ENCODE measurements around the gene ZNF768.

DNA sequence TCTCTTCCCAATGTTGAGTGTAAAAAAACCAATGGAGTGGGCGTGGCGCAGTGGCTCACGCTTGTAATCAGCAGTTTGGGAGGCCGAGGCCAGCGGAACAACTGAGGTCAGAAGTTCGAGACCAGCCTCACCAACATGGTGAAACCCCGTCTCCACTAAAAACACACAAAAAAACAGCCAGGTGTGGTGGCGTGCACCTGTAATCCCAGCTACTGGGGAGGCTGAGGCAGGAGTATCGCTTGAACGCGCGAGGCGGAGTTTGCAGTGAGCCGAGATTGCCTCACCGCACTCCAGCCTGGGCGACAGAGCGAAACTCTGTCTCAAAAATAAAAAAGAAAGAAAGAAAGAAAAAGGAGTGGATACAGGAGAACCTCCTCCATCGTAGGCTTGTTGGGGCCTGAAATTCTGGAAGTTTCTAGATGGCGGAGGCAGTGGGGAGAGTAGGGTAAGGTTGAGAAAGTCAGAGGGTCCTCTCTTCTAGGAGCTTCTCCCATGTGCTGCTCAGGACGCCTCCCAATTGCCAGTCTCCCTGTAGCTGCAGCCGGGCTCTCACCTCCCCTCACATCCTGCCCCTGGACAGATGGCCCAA is 32.5 kb upstream of the ZNF768 start:
- TF ChIP-seq, protein P1, sequence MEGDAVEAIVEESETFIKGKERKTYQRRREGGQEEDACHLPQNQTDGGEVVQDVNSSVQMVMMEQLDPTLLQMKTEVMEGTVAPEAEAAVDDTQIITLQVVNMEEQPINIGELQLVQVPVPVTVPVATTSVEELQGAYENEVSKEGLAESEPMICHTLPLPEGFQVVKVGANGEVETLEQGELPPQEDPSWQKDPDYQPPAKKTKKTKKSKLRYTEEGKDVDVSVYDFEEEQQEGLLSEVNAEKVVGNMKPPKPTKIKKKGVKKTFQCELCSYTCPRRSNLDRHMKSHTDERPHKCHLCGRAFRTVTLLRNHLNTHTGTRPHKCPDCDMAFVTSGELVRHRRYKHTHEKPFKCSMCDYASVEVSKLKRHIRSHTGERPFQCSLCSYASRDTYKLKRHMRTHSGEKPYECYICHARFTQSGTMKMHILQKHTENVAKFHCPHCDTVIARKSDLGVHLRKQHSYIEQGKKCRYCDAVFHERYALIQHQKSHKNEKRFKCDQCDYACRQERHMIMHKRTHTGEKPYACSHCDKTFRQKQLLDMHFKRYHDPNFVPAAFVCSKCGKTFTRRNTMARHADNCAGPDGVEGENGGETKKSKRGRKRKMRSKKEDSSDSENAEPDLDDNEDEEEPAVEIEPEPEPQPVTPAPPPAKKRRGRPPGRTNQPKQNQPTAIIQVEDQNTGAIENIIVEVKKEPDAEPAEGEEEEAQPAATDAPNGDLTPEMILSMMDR (IDR thresholded peaks at IDR 0.05): no peak
- TF ChIP-seq EZH2 (IDR thresholded peaks at IDR 0.05; ENCODE audit: borderline replicate concordance, insufficient read depth, low read depth, low read length, poor library complexity, severe bottlenecking): no peak
